Putamen (tissue), 1 donor: Measurements from ENCODE around the gene C17orf67.

Source experiments
- DNase-seq: peaks from one replicate; pipeline ENCODE4 v3.0.0-alpha.2; 2016; ENCODE audit warnings: low spot score

C17orf67 gene

GRCh38 chr17:56808503-56808902, 25.2 kb downstream of the C17orf67 start:
- no peak for DNase-seq

GRCh38 chr17:56807723-56808122, 26.0 kb downstream of the C17orf67 start:
- no peak for DNase-seq

- no peak for DNase-seq
Measured at GRCh38 chr17:56806949-56807348, 26.8 kb downstream of the C17orf67 start.

GRCh38 chr17:56804454-56804853, 29.3 kb downstream of the C17orf67 start:
- no peak for DNase-seq

GRCh38 chr17:56803071-56803470, 30.6 kb downstream of the C17orf67 start:
- no peak for DNase-seq

GRCh38 chr17:56801459-56802178, 32.1 kb downstream of the C17orf67 start:
- no peak for DNase-seq

- DNase-seq = no peak
Measured at GRCh38 chr17:56798916-56799315, 34.8 kb downstream of the C17orf67 start.

- DNase-seq = no peak
Measured at GRCh38 chr17:56796536-56796935, 37.2 kb downstream of the C17orf67 start.

GRCh38 chr17:56795221-56795865, 38.4 kb downstream of the C17orf67 start:
- DNase-seq = no peak

- DNase-seq = no peak
Measured at GRCh38 chr17:56793957-56794356, 39.8 kb downstream of the C17orf67 start.

GRCh38 chr17:56793531-56793930, 40.2 kb downstream of the C17orf67 start:
- DNase-seq = no peak

GRCh38 chr17:56792267-56792666, 41.5 kb downstream of the C17orf67 start:
- no peak for DNase-seq

GRCh38 chr17:56786989-56787482, 46.7 kb downstream of the C17orf67 start:
- no peak for DNase-seq

- no peak for DNase-seq
Measured at GRCh38 chr17:56785997-56786680, 47.6 kb downstream of the C17orf67 start.

GRCh38 chr17:56785405-56785804, 48.3 kb downstream of the C17orf67 start:
- DNase-seq = no peak

- no peak for DNase-seq
Measured at GRCh38 chr17:56782338-56782737, 51.4 kb downstream of the C17orf67 start.

GRCh38 chr17:56781906-56782305, 51.8 kb downstream of the C17orf67 start:
- no peak for DNase-seq

GRCh38 chr17:56779898-56780777, 53.6 kb downstream of the C17orf67 start:
- DNase-seq = peak; percentile 16

GRCh38 chr17:56779322-56779721, 54.4 kb downstream of the C17orf67 start:
- no peak for DNase-seq

GRCh38 chr17:56778898-56779297, 54.8 kb downstream of the C17orf67 start:
- no peak for DNase-seq

GRCh38 chr17:56777859-56778258, 55.9 kb downstream of the C17orf67 start:
- no peak for DNase-seq

GRCh38 chr17:56774650-56775049, 59.1 kb downstream of the C17orf67 start:
- no peak for DNase-seq
